HepG2 (cell line): ENCODE data around the gene BROX. TPM values are rescaled to one million over a fixed set of nuclear protein-coding genes. Genes with fewer than 3 reads are reported as not detected.

Source experiments
- ATAC-seq: fragments of 200-7000 bp; cut with Tn5 transposase; 3 replicates; pipeline ENCODE4 v1.9.1; 2020; ENCODE audit warnings: mild to moderate bottlenecking, moderate library complexity
- BruUV-seq: library from RNA; stranded (reverse); fragments of 400-500 nt; replicated peaks from 2 replicates; lab custom pipeline; 2021; lab: Mats Ljungman, UMichigan
- CTCF ChIA-PET: fragments of 300-600 bp; formaldehyde crosslinking; extraction: SDS; loops from one replicate; lab custom pipeline; 2021; ENCODE audit warnings: low total read pairs, inconsistent platforms, low intra/inter-chr PET ratio; lab: Yijun Ruan, JAX
- POLR2A ChIA-PET: fragments of 350-600 bp; sonication (Branson Sonifier 250); formaldehyde crosslinking; loops from one replicate; lab custom pipeline; 2020; ENCODE audit warnings: antibody characterized with exemption, inconsistent platforms; lab: Yijun Ruan, JAX
- DNase-seq: peaks from one replicate; pipeline ENCODE4 v3.0.0-alpha.2; 2015; ENCODE audit warnings: low spot score
- FAIRE-seq: peaks from 3 replicates; lab custom pipeline; 2011; peaks lifted over from hg19 to GRCh38; lab: Jason Lieb, UNC
- H2AFZ ChIP-seq: one replicate; pipeline ENCODE4 v1.6.1; 2011; ENCODE audit warnings: low read length, inconsistent platforms
- H3K27ac ChIP-seq: fragments of 300-600 bp; 3 replicates; pipeline ENCODE4 v1.8.0; 2011; ENCODE audit warnings: mixed run types, mild to moderate bottlenecking, mixed read lengths, low read length, inconsistent platforms; ENCODE audit not compliant: insufficient read depth; ENCODE audit errors: extremely low read length
- H3K27me3 ChIP-seq, 2 experiments: fragments of 200-600 bp in 1 of 2; 2 replicates in 1 of 2; 3 replicates in 1 of 2; pipeline versions ENCODE4 v1.6.0 to v1.8.0; 2011; ENCODE audit warnings: low read length in 2 of 2, mild to moderate bottlenecking in 2 of 2, moderate library complexity in 2 of 2, inconsistent platforms in 1 of 2; ENCODE audit not compliant: insufficient read depth in 2 of 2, control insufficient read depth in 1 of 2
- H3K36me3 ChIP-seq, 2 experiments: fragments of 200-600 bp in 1 of 2; replicated peaks in 1 of 2; 2 replicates in 1 of 2; 3 replicates in 1 of 2; pipeline versions ENCODE4 v1.5.1 to v1.8.0; 2011; ENCODE audit warnings: low read length in 2 of 2, inconsistent platforms in 1 of 2; ENCODE audit not compliant: insufficient read depth in 2 of 2, control insufficient read depth in 1 of 2
- H3K4me1 ChIP-seq: 2 replicates; pipeline ENCODE4 v1.5.1; 2012; ENCODE audit warnings: low read length, inconsistent platforms; ENCODE audit not compliant: insufficient read depth
- H3K4me2 ChIP-seq: 2 replicates; pipeline ENCODE4 v1.6.0; 2011; ENCODE audit warnings: low read depth, low read length, inconsistent platforms
- H3K4me3 ChIP-seq, 3 experiments: fragments of 200-600 bp in 1 of 3; sonication (generic), shearing (Covaris generic) in 1 of 3; replicated peaks in 1 of 3; 2 replicates each; pipeline ENCODE4 v1.5.1; 2011 to 2016; ENCODE audit warnings: low read length in 3 of 3, inconsistent platforms in 2 of 3, low read depth in 2 of 3, mild to moderate bottlenecking in 2 of 3, control low read depth in 1 of 3, mixed read lengths in 1 of 3; ENCODE audit not compliant: insufficient read depth in 1 of 3
- H3K79me2 ChIP-seq: one replicate; pipeline ENCODE4 v1.6.1; 2011; ENCODE audit warnings: low read length, inconsistent platforms; ENCODE audit not compliant: insufficient read depth
- H3K9ac ChIP-seq: 2 replicates; pipeline ENCODE4 v1.6.0; 2011; ENCODE audit warnings: mild to moderate bottlenecking, low read depth, low read length, inconsistent platforms; ENCODE audit not compliant: insufficient read depth
- H3K9me3 ChIP-seq: 2 replicates; pipeline ENCODE4 v1.5.1; 2012; ENCODE audit warnings: mild to moderate bottlenecking, low read length
- H4K20me1 ChIP-seq: 2 replicates; pipeline ENCODE4 v1.6.0; 2011; ENCODE audit warnings: inconsistent platforms, mild to moderate bottlenecking, low read length, moderate library complexity; ENCODE audit not compliant: insufficient read depth
- CENPBD1 ChIP-seq: sonication (generic); formaldehyde crosslinking; IDR thresholded peaks from 2 replicates; pipeline ENCODE4 v1.8.0; 2022; ENCODE audit warnings: missing genetic modification reagents, low read depth, mild to moderate bottlenecking, borderline replicate concordance
- DR1 ChIP-seq: sonication (generic); formaldehyde crosslinking; IDR thresholded peaks from 2 replicates; pipeline ENCODE4 v1.8.0; 2021; ENCODE audit warnings: mild to moderate bottlenecking, missing genetic modification reagents, inconsistent platforms
- FOXA1 ChIP-seq, 2 experiments: fragments of 450-650 bp in 1 of 2; sonication (generic) in 1 of 2; formaldehyde crosslinking in 1 of 2; IDR thresholded peaks; 2 replicates each; pipeline versions ENCODE4 v1.4.0 to v1.6.1; 2016 to 2020; ENCODE audit warnings: missing genetic modification reagents in 1 of 2
- FOXK1 ChIP-seq: sonication (generic); formaldehyde crosslinking; IDR thresholded peaks from 2 replicates; pipeline ENCODE4 v1.4.0; 2020; ENCODE audit warnings: low read depth, missing genetic modification reagents, borderline replicate concordance
- RELA ChIP-seq: sonication (generic); formaldehyde crosslinking; IDR thresholded peaks from 2 replicates; pipeline ENCODE4 v1.4.0; 2020; ENCODE audit warnings: missing genetic modification reagents
- SYNCRIP ChIP-seq: fragments of 200-400 bp; formaldehyde crosslinking; IDR thresholded peaks from 2 replicates; pipeline ENCODE4 v1.6.1; 2018; ENCODE audit warnings: mild to moderate bottlenecking, low read depth, low read length; ENCODE audit not compliant: insufficient read depth
- WIZ ChIP-seq: sonication (generic); formaldehyde crosslinking; IDR thresholded peaks from 2 replicates; pipeline ENCODE4 v1.5.1; 2020; ENCODE audit warnings: mild to moderate bottlenecking, missing genetic modification reagents
- ZNF33B ChIP-seq: sonication (generic); formaldehyde crosslinking; IDR thresholded peaks from 2 replicates; pipeline ENCODE4 v1.5.1; 2020; ENCODE audit warnings: mild to moderate bottlenecking, missing genetic modification reagents
- WGBS: methylation state at CpG from one replicate; pipeline ENCODE4 v1.1.6; 2017; ENCODE audit warnings: low lambda C conversion rate; 5-methylcytosine and 5-hydroxymethylcytosine counted together
- in situ Hi-C: cut with HindIII; loops from 2 replicates; pipeline ENCODE4 v1.10.0; 2017; ENCODE audit warnings: low pct_unique_long_range_greater_than_20kb; ENCODE audit not compliant: extremely low pct_ligation_motif_present
- intact Hi-C: fragments of 100-400 bp; cut with micrococcal nuclease; formaldehyde crosslinking; loops from one replicate; pipeline ENCODE4 v1.10.0; 2022; ENCODE audit not compliant: unreplicated experiment
- polyA plus RNA-seq, 8 experiments: library from polyadenylated mRNA; depleted of rRNA in 3 of 8; stranded (reverse) in 7 of 8; unstranded in 1 of 8; fragments of >200 nt; fragmentation: Illumina TruSeq in 4 of 8; extraction: Trizol in 4 of 8; gene quantifications; 2 replicates each; pipeline versions ENCODE4 v1.2.1 to v1.2.3, GENCODE V29; 2011 to 2016; ENCODE audit warnings: low read depth in 4 of 8, missing spikeins in 1 of 8, mixed read lengths in 1 of 8; ENCODE audit not compliant: insufficient read depth in 1 of 8
- total RNA-seq, 5 experiments: library from RNA; depleted of rRNA; stranded (reverse); fragments of >200 nt; fragmentation: Illumina TruSeq; extraction: Trizol; gene quantifications; 2 replicates each; pipeline ENCODE4 v1.2.3, GENCODE V29; 2016; ENCODE audit warnings: low read depth in 1 of 5

BROX gene
- total and polyA plus RNA-seq, 2 of the 13 experiments (the other 11 are each of a cell fraction or from before 2014, with no cell fraction given), result 4.4 to 33.2 TPM

DNA sequence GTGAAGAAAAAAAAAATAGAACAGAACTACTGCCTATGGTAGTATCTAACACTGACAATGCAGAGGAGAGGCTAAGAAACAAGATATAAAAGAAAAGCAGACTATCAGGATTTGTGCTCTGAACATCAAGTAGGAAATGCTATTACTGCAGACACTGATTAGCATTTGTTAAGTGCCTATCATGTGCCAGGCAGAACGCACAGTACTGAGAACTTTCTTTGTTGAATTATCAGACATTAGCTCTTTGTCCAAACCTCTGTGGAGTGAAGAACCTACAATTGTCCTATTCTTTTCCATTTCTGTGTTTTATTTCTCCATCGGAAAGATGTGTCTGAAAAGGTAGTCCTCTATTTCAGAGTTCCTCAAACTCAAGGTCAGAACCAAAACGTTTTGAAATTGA lies 72.0 kb downstream of the BROX start:
- H3K27ac ChIP-seq, result no peak overlapping the region
- DNase-seq (no peak), FAIRE-seq (no peak), ATAC-seq (no peak)
- no peaks in the 10 kb centered on the region for H3K9me3 ChIP-seq
- H4K20me1 ChIP-seq, result no peaks in the 10 kb centered on the region
- 2% methylated on average over 3 of the region's 3 CpGs for WGBS
- CTCF ChIA-PET, result no interaction called here
- H3K27me3 ChIP-seq, result no peaks in the 10 kb centered on the region; a peak in 1 of 5 replicates
- POLR2A ChIA-PET, result no interaction called here
- no peak overlapping the region for H2AFZ ChIP-seq
- no peak overlapping the region for H3K4me3 ChIP-seq
- no peak overlapping the region for H3K9ac ChIP-seq
- no TSS peak for BruUV-seq
- TF ChIP-seq FOXK1 (CRISPR knock-in tag) (no peak), CENPBD1 (CRISPR knock-in tag) (no peak), RELA (CRISPR knock-in tag) (no peak), ZNF33B (CRISPR knock-in tag) (no peak), DR1 (CRISPR knock-in tag) (no peak), SYNCRIP (no peak), WIZ (no peak), FOXA1 (IDR thresholded peaks at IDR 0.05) (no peak), FOXA1 (CRISPR knock-in tag; IDR thresholded peaks at IDR 0.05) (no peak)
- H3K79me2 ChIP-seq, result no peaks in the 10 kb centered on the region
- in situ Hi-C loops, result no loop called here
- no peak overlapping the region for H3K4me2 ChIP-seq
- no peaks in the 10 kb centered on the region for H3K36me3 ChIP-seq
- intact Hi-C loops, result no loop called here
- no peaks in the 10 kb centered on the region for H3K4me1 ChIP-seq

Other genes with a start within 250 kb of the BROX start
- gene HHIPL2, start 164.5 kb upstream of the BROX start, total RNA-seq (2016; rRNA removed; fragmentation: Illumina TruSeq; extraction: Trizol), result 0.07 and 0.53 TPM in 2 replicates
- gene HHIPL2, start 164.5 kb upstream of the BROX start, polyA plus RNA-seq (2011; rRNA removed), result 0.46 and 1.3 TPM in 2 replicates
- 10.7 and 15.9 TPM in 2 replicates for gene TAF1A, start 122.6 kb upstream of the BROX start, total RNA-seq (2016; rRNA removed; fragmentation: Illumina TruSeq; extraction: Trizol)
- gene TAF1A, start 122.6 kb upstream of the BROX start, polyA plus RNA-seq (2011; rRNA removed), result 3.0 and 3.3 TPM in 2 replicates
- 27.4 and 48.7 TPM in 2 replicates for gene MIA3, start 94.5 kb upstream of the BROX start, total RNA-seq (2016; rRNA removed; fragmentation: Illumina TruSeq; extraction: Trizol)
- 45.2 and 45.6 TPM in 2 replicates for gene MIA3, start 94.5 kb upstream of the BROX start, polyA plus RNA-seq (2011; rRNA removed)
- gene AIDA, start 73 bp upstream of the BROX start, total RNA-seq (2016; rRNA removed; fragmentation: Illumina TruSeq; extraction: Trizol), result 17.5 and 41.4 TPM in 2 replicates
- 34.6 and 35.4 TPM in 2 replicates for gene AIDA, start 73 bp upstream of the BROX start, polyA plus RNA-seq (2011; rRNA removed)
- gene FAM177B, start 24.6 kb downstream of the BROX start, total RNA-seq (2016; rRNA removed; fragmentation: Illumina TruSeq; extraction: Trizol), result not detected in 2 replicates
- gene FAM177B, start 24.6 kb downstream of the BROX start, polyA plus RNA-seq (2011; rRNA removed), result 0.05 and 0.20 TPM in 2 replicates
- 1.2 and 1.9 TPM in 2 replicates for gene DISP1, start 102.5 kb downstream of the BROX start, total RNA-seq (2016; rRNA removed; fragmentation: Illumina TruSeq; extraction: Trizol)
- 1.8 and 2.0 TPM in 2 replicates for gene DISP1, start 102.5 kb downstream of the BROX start, polyA plus RNA-seq (2011; rRNA removed)